GM21526 (cell line): Measurements from ENCODE around the gene YPEL4.
"Not testable (repeated sequence)": the region's sequence is repeated elsewhere in the genome, so short reads cannot be mapped to it uniquely, and the experiment has no call there.

ENCODE experiments used
- ATAC-seq: cut with Tn5 transposase; IDR thresholded peaks from one replicate; pipeline ENCODE4 v1.9.1; 2021; ENCODE audit warnings: moderate library complexity; ENCODE audit not compliant: unreplicated experiment, low FRiP score

Gene YPEL4, protein sequence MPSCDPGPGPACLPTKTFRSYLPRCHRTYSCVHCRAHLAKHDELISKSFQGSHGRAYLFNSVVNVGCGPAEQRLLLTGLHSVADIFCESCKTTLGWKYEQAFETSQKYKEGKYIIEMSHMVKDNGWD

DNA sequence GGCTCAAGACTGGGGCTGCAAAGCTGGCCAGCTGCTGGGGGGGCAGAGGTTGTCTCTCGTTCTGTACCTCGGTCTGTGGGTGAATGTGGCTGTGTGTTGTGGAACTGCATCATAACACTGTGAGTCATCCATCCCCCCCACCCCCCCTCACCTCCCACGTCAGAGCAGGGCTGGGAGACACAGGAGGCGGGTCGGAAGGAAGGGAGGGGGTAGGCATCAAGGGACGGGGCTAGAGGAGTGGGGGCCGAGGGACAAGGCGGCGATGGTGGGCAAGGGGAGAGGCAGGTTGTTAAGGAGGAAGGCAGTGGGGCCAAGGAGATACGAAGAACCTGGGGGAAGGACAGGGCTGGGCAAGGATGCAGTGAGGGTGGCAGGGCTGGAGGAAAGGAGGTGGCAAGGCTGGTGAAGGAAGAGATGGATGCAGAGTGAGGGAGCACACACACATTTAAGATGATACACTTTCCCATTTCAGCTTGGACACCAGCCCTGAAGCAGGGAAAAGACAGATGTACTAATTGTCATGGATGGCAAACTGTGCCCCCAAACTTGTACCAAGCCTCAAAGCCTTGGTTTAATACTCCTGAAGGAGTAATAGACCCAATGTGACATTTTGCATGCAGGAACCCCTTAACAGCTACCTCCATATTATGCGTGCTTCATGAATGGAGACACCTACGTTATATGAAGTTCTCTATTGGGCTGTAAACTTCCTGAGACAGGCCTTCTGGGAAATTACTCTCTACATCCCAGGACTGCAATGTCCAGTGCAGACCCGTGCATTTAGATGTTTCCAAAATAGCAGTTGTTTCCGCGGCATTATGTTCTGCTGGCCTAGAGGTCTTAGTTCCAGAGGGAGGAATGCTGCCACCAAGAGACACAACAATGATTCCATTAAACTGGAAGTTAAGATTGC is at the start of gene YPEL4:
Gene YPEL4, minus strand, starts transcription at position 87 of the 913 bp plus-strand sequence. CDS start 2,805 bp downstream, outside the sequence.
- no peak for ATAC-seq

DNA sequence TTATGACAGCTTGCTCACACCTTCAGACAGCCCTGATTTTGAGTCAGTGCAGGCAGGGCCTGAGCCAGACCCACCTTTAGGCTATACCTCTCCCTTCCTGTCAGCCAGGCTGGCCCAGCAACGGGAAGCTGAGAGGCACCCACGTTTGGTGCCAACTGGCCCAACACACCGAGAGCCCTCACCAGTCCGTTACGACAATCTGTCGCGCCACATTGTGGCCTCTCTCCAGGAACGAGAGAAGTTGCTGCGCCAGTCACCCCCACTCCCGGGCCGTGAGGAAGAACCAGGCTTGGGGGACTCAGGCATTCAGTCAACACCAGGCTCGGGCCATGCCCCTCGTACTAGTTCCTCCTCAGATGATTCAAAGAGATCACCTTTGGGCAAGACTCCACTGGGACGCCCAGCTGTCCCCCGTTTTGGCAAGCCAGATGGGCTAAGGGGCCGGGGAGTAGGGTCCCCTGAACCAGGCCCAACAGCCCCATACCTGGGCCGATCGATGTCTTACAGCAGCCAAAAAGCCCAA is 49.2 kb upstream of the YPEL4 start:
- ATAC-seq = no peak

DNA sequence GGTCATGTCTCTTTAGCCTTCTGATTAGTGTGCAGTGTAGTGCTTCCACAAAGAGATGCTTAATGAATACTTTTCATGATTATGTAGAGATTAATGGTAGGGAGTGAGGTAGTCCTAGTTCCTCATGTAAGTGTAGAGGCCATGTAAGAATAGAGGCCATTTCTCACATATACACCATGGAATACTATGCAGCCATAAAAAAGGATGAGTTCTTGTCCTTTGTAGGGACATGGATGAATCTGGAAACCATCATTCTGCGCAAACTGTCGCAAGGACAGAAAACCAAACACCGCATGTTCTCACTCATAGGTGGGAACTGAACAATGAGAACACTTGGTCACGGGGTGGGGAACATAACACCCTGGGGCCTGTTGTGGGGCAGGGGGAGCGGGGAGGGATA is 40.8 kb upstream of the YPEL4 start:
- not testable (repeated sequence) for ATAC-seq

DNA sequence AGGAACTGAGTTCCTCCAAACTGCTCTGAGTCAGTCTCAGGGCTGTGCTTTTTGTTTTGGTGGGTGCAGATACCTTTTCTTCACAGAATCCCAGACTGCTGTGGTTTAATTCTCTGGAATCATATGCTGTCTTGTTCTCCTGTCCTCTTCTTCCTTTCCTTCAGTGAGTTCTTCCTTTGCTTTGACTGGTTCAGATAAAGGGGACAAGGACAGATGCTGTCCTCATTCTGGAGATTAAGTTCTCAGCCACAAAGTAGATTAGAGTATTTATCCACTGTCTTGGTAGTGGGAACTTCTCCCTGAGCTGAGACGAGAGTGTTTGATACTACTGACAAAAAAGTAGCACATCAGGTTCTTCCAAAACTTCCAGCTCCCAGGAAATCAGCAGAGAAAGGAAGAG is 31.5 kb upstream of the YPEL4 start:
- ATAC-seq = no peak

DNA sequence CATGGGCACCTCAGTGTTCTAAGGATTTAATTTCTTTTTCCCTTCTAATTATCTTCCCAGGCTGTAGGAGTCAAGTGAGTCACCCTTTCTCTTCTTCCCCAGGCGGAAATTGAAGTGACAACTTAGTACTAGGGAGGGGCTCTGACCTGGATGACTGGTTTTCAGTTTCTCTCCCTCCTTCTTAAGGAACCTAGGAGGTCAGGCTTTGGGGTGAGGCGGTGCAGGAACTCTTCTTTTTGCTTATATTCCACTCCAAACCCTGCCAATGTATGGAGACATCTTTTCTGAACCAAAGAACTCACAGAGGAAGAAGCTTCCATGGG is 30.8 kb upstream of the YPEL4 start:
- ATAC-seq = peak; percentile 31

DNA sequence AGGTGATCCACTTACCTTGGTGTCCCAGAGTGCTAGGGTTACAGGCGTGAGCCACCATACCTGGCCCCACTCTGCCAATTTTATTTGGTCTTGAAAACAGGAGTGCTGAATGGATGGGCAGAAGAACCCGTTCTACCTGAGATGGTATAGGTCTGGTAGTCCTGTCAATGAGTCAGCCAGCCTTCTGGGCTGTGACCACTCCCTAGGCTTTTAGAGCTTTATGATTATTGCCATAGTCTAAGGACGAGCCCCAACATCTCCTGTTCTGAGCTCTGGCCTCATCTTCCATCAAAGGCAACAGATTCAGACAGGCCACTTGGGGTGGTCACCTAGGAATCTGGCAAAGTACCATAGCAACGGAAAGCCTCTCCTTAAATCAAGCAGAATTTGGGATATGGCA is 29.7 kb upstream of the YPEL4 start:
- no peak for ATAC-seq

DNA sequence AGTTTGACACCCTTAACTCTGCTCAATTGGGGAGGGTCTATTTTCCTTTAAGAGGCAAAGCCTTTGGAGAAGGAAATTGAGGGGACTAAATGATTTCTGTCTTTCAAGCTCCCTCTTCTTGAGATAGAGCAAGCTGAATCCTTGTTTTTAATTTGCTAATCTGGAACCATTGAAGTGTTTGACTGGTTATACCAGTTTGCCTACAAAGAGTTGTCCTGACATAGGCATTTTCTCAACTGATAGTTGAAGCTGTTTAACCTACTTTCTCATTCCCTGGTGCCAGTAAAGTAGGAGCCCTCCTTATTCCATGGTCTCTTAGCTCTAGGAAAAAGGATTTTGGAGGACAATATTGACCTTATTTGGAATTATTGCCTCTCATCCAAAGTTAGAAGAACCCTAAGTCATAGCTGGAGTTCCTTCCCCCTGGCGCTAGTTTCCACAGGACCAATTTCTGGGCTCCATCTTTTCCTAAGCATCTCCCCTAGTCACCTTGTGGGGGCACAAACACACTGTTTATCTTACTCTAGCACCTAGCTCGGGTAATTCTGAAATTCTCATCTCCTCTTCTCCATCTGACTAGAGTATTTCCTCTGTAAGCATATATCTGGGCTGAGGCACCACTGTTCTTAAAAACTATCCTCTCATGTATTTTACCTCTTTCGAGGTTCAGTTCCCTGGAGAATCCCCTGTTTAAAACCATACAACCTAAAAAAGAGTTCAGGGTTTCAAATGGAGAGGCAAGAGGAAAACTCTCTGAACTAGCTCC is 25.6 kb upstream of the YPEL4 start:
- no peak for ATAC-seq

DNA sequence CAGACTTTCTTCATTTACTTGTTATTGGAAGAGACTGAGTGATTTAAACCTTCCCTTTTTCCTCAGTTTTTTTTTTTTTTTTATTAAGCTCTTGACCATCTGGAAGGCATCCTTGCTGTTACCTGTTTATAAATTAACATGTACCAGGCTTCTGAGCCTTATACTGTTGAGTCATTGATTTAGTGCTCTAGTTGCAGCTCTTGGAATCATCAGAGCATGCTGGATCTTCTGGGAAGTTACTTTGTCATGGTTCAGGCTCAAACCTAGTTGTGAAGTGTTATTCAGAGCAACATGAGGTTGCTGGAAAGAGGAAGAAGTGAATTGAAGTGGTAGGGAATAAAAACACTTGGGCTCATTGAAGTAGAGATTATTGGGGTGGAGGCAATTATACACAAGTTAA is 24.5 kb upstream of the YPEL4 start:
- ATAC-seq = no peak

DNA sequence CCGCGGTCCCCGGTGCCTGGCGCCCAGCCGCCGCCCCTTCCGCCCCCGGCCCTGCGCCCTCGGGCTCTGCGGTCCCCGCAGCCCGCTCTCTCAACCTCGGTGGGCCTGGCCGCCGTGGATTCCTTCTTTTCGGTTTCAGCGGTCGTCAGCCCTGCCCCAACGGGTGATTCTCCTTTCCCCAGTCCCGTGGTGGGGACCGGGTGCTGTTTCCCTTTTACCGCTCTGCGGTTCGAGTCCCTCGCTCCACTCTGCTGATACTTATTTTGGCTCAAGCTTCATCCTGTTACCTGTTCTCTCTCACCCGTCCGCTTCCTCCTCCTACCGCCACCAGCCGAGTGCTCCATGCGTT is 18.7 kb upstream of the YPEL4 start:
- peak; percentile 12 for ATAC-seq

DNA sequence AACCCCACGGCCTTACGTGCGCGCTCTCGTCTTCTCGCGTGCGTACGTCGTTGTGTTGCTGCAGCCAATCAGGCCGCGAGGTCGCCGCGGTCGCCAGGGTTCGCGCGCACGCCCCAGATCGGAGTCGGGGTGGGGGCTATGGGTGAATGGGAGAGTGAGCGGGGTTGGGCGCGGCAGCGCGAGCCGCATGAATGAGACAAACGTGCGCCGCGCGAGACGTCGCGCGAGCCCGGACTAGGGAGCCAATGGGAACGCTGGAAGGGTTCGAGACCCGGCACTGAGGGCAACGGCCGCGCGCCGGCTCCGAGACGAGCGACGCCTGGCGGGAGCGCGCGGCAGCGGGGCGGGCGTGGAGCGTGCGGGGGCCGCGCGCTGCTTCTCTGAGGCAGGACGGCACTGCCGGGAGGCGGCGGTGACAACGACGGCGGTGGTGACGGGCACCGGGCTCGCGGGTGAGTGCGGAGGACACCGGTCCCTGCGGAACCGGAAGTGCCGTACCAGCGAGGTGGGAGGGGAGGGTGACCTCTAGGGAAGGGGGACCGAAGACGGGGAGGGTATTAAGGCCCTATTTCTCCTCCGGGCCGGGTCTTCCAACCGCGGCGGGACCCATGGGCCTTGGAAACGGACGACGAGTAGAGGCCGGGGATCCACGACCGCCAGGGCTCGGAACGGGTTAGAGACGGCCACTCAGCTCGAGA is 18.2 kb upstream of the YPEL4 start, which contains the start of gene ZDHHC5:
Gene ZDHHC5, plus strand, starts transcription at position 379 of the 698 bp plus-strand sequence. CDS start 4,977 bp downstream, outside the sequence.
- peak; percentile 80 for ATAC-seq

DNA sequence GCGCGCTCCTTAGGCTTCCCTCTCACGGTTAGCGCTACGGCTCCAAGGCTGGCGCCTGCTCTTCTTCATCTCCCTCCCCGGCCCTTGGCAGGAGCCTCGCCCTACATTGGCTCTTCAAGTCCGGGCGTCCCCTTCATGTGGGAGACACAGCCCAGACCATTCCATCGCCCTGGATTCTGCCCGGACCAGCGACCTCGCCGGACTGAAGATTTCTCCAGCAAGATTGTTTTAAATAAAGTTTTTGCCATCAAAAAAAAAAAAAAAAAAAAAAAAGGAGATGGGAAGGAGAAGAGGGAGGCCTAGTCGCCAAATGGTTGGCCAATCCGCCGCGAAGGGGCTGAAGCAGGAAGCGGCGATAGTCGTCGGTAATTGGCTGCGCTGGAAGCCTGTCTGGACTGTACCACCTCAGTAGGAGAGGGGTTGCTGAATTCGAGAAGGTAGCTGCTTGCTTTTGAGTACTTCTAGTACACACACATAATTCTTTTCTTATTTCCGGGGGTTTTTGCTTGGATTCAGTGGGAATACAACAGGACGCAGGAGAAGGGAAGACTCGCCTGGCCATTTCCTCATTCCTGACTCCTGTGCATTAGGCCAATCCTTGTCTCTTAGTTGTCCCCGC is 17.5 kb upstream of the YPEL4 start:
- ATAC-seq = peak; percentile 60

DNA sequence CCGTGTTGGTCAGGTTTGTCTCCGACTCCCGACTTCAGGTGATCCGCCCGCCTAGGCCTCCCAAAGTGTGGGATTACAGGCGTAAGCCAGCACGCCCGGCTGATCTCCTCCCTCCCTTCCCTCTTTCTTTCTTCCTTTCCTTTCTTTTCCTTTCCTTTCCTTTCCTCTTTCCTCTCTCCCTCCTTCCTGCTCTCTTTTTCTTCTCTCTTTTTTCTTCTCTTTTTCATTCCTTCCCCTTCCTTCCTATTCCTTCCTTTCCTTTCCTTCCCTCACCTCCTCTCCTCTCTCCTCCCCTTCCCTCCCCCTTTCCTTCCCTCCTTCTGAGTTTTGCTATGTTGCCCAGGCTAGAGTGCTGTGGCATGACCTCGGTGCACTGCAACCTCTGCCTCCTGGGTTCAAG is 14.3 kb upstream of the YPEL4 start:
- no peak for ATAC-seq

DNA sequence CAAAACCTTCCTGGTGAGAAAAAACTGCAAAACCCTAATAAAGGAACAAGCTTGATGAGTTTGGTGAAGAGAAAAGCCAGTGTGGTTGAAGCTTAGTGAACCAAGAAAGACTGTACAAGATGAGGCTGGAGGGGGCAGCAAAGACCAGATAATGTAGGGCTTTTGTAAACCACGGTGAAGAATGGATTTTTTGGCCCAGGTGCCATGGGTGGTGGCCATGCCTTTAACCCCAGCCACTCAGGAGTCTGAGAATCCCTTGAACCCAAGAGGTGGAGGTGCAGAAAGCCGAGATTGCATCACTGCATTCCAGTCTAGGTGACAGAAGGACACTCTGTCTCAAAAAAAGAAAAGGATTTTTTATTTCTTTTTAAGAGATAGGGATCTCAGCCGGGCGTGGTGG is 13.2 kb upstream of the YPEL4 start:
- ATAC-seq = no peak

DNA sequence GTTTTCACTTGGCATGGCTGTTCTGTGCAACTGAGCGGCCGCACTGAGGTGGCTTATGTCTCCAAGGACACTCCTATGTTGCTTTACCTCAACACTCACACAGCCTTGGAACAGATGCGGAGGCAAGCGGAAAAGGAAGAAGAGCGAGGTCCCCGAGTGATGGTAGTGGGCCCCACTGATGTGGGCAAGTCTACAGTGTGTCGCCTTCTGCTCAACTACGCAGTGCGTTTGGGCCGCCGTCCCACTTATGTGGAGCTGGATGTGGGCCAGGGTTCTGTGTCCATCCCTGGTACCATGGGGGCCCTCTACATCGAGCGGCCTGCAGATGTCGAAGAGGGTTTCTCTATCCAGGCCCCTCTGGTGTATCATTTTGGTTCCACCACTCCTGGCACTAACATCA is 10.0 kb upstream of the YPEL4 start:
- no peak for ATAC-seq

DNA sequence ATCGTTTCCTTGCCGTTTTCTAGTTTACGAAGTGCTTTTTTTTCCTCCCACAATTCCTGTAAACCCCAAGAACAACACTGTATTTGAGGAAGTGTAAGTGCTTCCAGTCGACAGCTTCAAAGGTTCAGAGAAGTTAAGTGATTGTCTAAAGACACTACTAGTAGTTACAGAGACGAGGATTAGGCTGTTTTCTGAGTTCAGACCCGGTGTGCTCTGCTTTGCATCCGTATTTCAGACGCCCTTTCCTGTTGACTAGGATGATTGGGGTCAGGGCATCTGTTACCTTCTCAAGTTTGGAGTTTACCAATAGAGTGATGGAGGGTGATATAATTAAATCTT is 8.3 kb upstream of the YPEL4 start:
- ATAC-seq = no peak

DNA sequence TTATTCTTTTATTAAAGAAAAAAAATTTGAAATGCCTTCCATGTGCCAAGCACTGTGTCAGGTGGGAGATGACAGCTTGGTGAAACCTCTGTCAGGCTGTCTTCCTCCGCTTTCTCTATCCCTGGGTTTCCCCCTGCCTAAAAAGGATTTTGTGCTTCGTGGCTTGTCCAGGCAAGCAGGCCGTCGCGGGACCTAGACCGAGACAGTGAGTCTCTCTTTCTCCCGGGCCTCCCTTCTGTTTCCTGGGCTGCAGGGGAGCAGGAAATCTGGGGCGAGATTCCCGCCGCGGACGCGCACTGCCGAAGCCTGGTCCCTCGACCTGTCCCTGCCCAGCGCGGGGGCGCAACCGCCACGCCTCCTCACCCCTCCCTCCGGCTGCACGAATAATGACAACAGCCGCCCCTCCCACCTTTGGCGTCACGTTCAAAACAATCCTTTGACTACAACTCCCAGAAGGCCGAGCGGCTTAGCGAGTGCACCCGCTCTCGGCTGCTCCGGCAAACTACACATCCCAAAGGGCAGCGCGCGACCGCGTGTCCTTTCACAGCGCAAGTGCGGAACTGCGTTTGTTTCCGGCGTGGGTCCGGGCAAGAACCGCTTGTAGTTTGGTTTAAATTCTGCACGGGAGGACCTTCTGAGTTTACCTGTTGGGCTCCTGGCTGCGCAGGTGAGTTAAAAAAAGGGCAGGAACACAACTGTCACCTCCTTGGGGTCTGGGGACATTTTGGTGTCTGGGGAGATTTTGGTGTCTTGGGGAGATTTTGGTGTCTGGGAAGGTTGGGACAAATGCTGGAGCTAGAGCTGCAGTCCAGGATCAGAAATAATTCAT is 7.7 kb upstream of the YPEL4 start, which contains the start of gene CLP1:
Gene CLP1, plus strand, starts transcription at position 569 of the 829 bp plus-strand sequence. CDS start 1,715 bp downstream, outside the sequence.
- peak; percentile 98 for ATAC-seq

DNA sequence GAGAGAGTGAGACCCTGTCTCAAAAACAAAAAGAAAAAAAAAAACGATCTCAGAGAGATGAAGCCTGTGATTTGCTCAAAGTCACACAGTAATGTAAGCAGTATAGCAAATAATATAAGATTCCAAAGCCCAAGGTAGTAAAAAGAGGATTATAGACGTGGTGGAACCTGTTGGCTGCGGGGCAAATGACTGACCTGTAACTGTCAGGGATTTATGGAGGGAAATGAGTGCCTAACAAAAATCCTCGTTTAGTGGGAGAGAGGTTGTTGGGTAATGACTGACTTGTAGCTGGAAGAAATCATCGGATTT is 7.1 kb upstream of the YPEL4 start:
- no peak for ATAC-seq

DNA sequence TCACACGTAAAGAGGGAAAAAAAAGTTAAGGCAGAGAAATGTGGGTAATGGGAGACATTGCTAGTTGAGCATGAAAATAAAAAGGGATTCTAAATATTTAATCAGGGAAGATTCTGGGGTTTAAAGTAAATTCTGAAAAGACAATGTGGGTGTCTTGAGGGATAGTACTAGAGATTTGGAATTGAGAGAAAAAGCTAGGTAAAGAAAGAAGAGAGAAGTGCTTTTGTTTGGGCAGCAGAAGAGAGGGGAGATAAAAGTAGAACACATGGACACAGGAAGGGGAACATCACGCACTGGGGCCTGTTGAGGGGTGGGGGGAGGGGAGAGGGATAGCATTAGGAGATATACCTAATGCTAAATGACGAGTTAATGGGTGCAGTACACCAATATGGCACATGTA is 3.5 kb upstream of the YPEL4 start:
- no peak for ATAC-seq

DNA sequence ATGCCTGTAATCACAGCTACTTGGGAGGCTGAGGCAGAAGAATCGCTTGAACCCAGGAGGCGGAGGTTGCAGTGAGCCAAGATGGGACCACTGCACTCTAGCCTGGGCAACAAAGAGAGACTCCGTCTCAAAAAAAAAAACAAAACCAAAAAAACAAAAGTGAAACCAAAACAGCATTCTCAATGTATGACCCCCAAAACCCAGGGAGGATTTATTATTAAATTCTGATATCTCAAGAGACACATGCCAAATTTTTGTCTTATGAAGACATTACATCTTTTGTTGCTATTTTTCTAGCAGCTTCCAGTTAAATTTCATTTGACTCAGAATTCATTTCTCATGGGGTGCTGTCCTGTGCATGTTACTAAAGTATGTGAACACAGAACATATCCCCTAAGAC is 3.0 kb upstream of the YPEL4 start:
- no peak for ATAC-seq

DNA sequence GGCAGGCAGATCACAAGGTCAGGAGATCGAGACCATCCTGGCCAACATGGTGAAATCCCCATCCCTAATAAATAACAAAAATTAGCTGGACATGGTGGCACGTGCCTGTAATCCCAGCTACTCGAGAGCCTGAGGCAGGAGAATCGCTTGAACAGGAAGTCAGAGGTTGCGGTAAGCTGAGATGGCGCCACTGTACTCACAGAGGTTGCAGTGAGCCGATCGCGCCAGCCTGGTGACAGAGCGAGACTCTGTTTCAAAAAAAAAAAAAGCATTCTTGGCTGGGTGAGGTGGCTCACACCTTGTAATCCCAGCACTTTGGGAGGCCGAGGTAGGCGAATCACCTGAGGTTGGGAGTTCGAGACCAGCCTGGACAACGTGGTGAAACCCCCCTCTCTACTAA is 2.5 kb upstream of the YPEL4 start:
- ATAC-seq = not testable (repeated sequence)
